Measurements from ENCODE around the gene BBS7. TPM values are rescaled to one million over a fixed set of nuclear protein-coding genes. Genes with fewer than 3 reads are reported as not detected.

BBS7 gene
- total RNA-seq, 2 experiments from 2014 or later: 10.7 to 25.8 TPM

DNA sequence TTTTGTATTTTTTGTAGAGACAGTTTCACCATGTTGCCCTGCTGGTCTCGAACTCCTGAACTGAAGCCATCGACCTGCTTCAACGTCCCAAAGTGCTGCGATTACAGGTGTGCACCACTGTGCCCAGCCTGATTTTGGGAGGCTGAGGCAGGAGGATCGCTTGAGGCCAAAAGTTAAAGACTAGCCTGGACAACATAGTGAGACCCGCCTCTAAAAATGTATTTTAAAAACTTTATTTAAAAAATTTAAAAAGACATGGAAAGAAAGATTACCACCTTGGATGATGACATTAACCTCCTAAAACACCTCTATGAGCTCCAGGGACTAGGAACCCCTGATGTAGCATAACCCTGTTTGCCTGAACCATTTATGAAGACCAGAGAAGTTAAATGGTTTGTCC, 5.8 kb upstream of the BBS7 start:
- Histone ChIP-seq H3K9me3 (ENCODE audit: low read length) (no peaks in the 10 kb centered on the region), H3K79me2 (ENCODE audit: insufficient read depth, low read depth, low read length) (no peaks in the 10 kb centered on the region), H3K4me2 (ENCODE audit: low read length) (no peak overlapping the region), H2AFZ (ENCODE audit: low read length) (no peak overlapping the region), H3K4me1 (ENCODE audit: insufficient read depth, low read length, poor library complexity, severe bottlenecking) (no peaks in the 10 kb centered on the region), H3K36me3 (ENCODE audit: insufficient read depth, low read length) (no peaks in the 10 kb centered on the region), H3K4me3 (ENCODE audit: low read depth, low read length, poor library complexity, severe bottlenecking) (no peak overlapping the region), H3K9me2 (ENCODE audit: insufficient read depth, low read length) (no peaks in the 10 kb centered on the region), H4K20me1 (ENCODE audit: insufficient read depth, low read length) (no peaks in the 10 kb centered on the region), H3K27ac (ENCODE audit: low read depth, low read length, poor library complexity, severe bottlenecking) (no peak overlapping the region)
- POLR2A ChIA-PET: interaction anchor here (0.6 kb wide), 1 partner anchor 125 kb away, joined by 3 read pairs; no protein-coding TSS in a partner anchor
- intact Hi-C loops (cut with micrococcal nuclease; ENCODE audit: unreplicated experiment): no loop called here
- DNase-seq (ENCODE audit: low spot score): no peak
- BruUV-seq (replicated peaks): no TSS peak
- TF ChIP-seq EZH2phosphoT487 (IDR thresholded peaks at IDR 0.05; ENCODE audit: borderline replicate concordance, low read depth, low read length): no peak
- TF ChIP-seq, protein P1, sequence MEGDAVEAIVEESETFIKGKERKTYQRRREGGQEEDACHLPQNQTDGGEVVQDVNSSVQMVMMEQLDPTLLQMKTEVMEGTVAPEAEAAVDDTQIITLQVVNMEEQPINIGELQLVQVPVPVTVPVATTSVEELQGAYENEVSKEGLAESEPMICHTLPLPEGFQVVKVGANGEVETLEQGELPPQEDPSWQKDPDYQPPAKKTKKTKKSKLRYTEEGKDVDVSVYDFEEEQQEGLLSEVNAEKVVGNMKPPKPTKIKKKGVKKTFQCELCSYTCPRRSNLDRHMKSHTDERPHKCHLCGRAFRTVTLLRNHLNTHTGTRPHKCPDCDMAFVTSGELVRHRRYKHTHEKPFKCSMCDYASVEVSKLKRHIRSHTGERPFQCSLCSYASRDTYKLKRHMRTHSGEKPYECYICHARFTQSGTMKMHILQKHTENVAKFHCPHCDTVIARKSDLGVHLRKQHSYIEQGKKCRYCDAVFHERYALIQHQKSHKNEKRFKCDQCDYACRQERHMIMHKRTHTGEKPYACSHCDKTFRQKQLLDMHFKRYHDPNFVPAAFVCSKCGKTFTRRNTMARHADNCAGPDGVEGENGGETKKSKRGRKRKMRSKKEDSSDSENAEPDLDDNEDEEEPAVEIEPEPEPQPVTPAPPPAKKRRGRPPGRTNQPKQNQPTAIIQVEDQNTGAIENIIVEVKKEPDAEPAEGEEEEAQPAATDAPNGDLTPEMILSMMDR (conservative IDR thresholded peaks at IDR 0.05; ENCODE audit: low read length): no peak
- CTCF ChIA-PET (ENCODE audit: unreplicated experiment): no interaction called here

GRCh38 chr4:121875652-121876051, 5.4 kb upstream of the BBS7 start:
- Histone ChIP-seq H3K36me3 (ENCODE audit: insufficient read depth, low read length) (no peaks in the 10 kb centered on the region), H3K27ac (ENCODE audit: low read depth, low read length, poor library complexity, severe bottlenecking) (no peak overlapping the region), H3K9me2 (ENCODE audit: insufficient read depth, low read length) (no peaks in the 10 kb centered on the region), H3K9me3 (ENCODE audit: low read length) (no peaks in the 10 kb centered on the region), H3K79me2 (ENCODE audit: insufficient read depth, low read depth, low read length) (no peaks in the 10 kb centered on the region), H2AFZ (ENCODE audit: low read length) (no peak overlapping the region), H3K4me2 (ENCODE audit: low read length) (no peak overlapping the region), H3K4me3 (ENCODE audit: low read depth, low read length, poor library complexity, severe bottlenecking) (no peak overlapping the region), H3K4me1 (ENCODE audit: insufficient read depth, low read length, poor library complexity, severe bottlenecking) (no peaks in the 10 kb centered on the region), H4K20me1 (ENCODE audit: insufficient read depth, low read length) (no peaks in the 10 kb centered on the region)
- BruUV-seq (replicated peaks): no TSS peak
- TF ChIP-seq, protein P1 (conservative IDR thresholded peaks at IDR 0.05; ENCODE audit: low read length): no peak
- TF ChIP-seq EZH2phosphoT487 (IDR thresholded peaks at IDR 0.05; ENCODE audit: borderline replicate concordance, low read depth, low read length): no peak
- CTCF ChIA-PET (ENCODE audit: unreplicated experiment): no interaction called here
- intact Hi-C loops (cut with micrococcal nuclease; ENCODE audit: unreplicated experiment): no loop called here
- no peak for DNase-seq (ENCODE audit: low spot score)
- POLR2A ChIA-PET: interaction anchor here (0.7 kb wide), 2 partner anchors 19 to 418 kb away, joined by 3 read pairs; no protein-coding TSS in a partner anchor

- ChIA-PET POLR2A (no interaction called here), CTCF (ENCODE audit: unreplicated experiment) (no interaction called here)
- H3K4me1 ChIP-seq (ENCODE audit: insufficient read depth, low read length, poor library complexity, severe bottlenecking): peaks cover 10% of the 10 kb centered on the region
These were observed 3.3 kb upstream of the BBS7 start for GRCh38 chr4:121873604-121874003.

More at GRCh38 chr4:121873604-121874003, 3.3 kb upstream of the BBS7 start:
- no peaks in the 10 kb centered on the region for H3K9me2 ChIP-seq (ENCODE audit: insufficient read depth, low read length)
- no TSS peak for BruUV-seq (replicated peaks)
- no peaks in the 10 kb centered on the region; the same call in 1 of the 2 replicates for H3K79me2 ChIP-seq (ENCODE audit: insufficient read depth, low read depth, low read length)
- H3K4me3 ChIP-seq (ENCODE audit: low read depth, low read length, poor library complexity, severe bottlenecking): no peak overlapping the region
- H4K20me1 ChIP-seq (ENCODE audit: insufficient read depth, low read length): no peaks in the 10 kb centered on the region
- no peaks in the 10 kb centered on the region for H3K9me3 ChIP-seq (ENCODE audit: low read length)
- DNase-seq (ENCODE audit: low spot score): no peak
- H3K36me3 ChIP-seq (ENCODE audit: insufficient read depth, low read length): no peaks in the 10 kb centered on the region
- no peak overlapping the region for H2AFZ ChIP-seq (ENCODE audit: low read length)
- no peak overlapping the region for H3K27ac ChIP-seq (ENCODE audit: low read depth, low read length, poor library complexity, severe bottlenecking)
- TF ChIP-seq, protein P1 (conservative IDR thresholded peaks at IDR 0.05; ENCODE audit: low read length): no peak
- no peak for TF ChIP-seq EZH2phosphoT487 (IDR thresholded peaks at IDR 0.05; ENCODE audit: borderline replicate concordance, low read depth, low read length)
- H3K4me2 ChIP-seq (ENCODE audit: low read length): no peak overlapping the region
- intact Hi-C loops (cut with micrococcal nuclease; ENCODE audit: unreplicated experiment): no loop called here

Measured in OCI-LY7 (cell line).